T-cell (primary cell): ENCODE measurements around the gene ZXDC. TPM values are rescaled to one million over a fixed set of nuclear protein-coding genes. Genes with fewer than 3 reads are reported as not detected.

Experiments used
- ATAC-seq, 4 experiments: fragments of 200-7000 bp in 3 of 4; fragments of 150-1000 bp in 1 of 4; cut with Tn5 transposase; replicated peaks in 1 of 4; 1 replicate in 3 of 4; 2 replicates in 1 of 4; pipeline ENCODE4 v1.10.0; 2021; ENCODE audit warnings: moderate library complexity in 3 of 4, mild to moderate bottlenecking in 2 of 4, moderate number of reproducible peaks in 1 of 4
- CTCF ChIA-PET, 2 donors: fragments of 300-600 bp; sonication (Branson Sonifier 250); formaldehyde crosslinking; loops; one replicate each; lab custom pipeline; 2022; ENCODE audit warnings: antibody characterized with exemption in 2 of 2; lab: Charles Lee
- POLR2A ChIA-PET, 2 donors: fragments of 300-600 bp; sonication (Branson Sonifier 250); formaldehyde crosslinking; loops; one replicate each; lab custom pipeline; 2022; ENCODE audit warnings: antibody characterized with exemption in 2 of 2; lab: Charles Lee
- DNase-seq, 35 experiments: peaks; one replicate each; pipeline versions ENCODE4 v3.0.0 to v3.0.0-alpha.2; 2013 to 2023
- H3K27ac ChIP-seq: one replicate; pipeline ENCODE4 v1.5.1; 2013; ENCODE audit warnings: low read length
- H3K27me3 ChIP-seq, 2 experiments: replicated peaks in 1 of 2; 1 replicate in 1 of 2; 2 replicates in 1 of 2; pipeline versions ENCODE4 v1.6.1 to v1.7.0; 2013; ENCODE audit warnings: low read length in 1 of 2, mixed read lengths in 1 of 2; ENCODE audit not compliant: control insufficient read depth in 2 of 2, insufficient read depth in 2 of 2; ENCODE audit errors: extremely low read depth in 1 of 2
- H3K36me3 ChIP-seq, 2 donors: 1 replicate in 1 of 2; 2 replicates in 1 of 2; pipeline versions ENCODE4 v1.6.1 to v1.7.0; 2013; ENCODE audit warnings: low read length in 1 of 2; ENCODE audit not compliant: control insufficient read depth in 2 of 2, insufficient read depth in 1 of 2; ENCODE audit errors: extremely low read depth in 1 of 2
- H3K4me1 ChIP-seq, 2 experiments: 1 replicate in 1 of 2; 2 replicates in 1 of 2; pipeline versions ENCODE4 v1.6.1 to v1.7.0; 2013; ENCODE audit warnings: low read length in 2 of 2, mixed read lengths in 1 of 2; ENCODE audit not compliant: insufficient read depth in 2 of 2, control insufficient read depth in 1 of 2; ENCODE audit errors: extremely low read depth in 1 of 2
- H3K4me3 ChIP-seq, 2 donors: 1 replicate in 1 of 2; 2 replicates in 1 of 2; pipeline versions ENCODE4 v1.5.1 to v1.7.0; 2013; ENCODE audit warnings: mild to moderate bottlenecking in 2 of 2, low read length in 1 of 2, moderate library complexity in 1 of 2; ENCODE audit not compliant: control insufficient read depth in 1 of 2; ENCODE audit errors: extremely low read depth in 1 of 2
- H3K9me3 ChIP-seq: 2 replicates; pipeline ENCODE4 v1.7.0; 2013
- H3K27ac Mint-ChIP-seq, 2 donors: one replicate each; pipeline ENCODE4 v1.8.0; 2020 to 2021; ENCODE audit warnings: mild to moderate bottlenecking in 2 of 2, mixed read lengths in 2 of 2
- H3K27me3 Mint-ChIP-seq, 2 donors: one replicate each; pipeline ENCODE4 v1.8.0; 2021 to 2022; ENCODE audit warnings: mixed read lengths in 2 of 2
- H3K36me3 Mint-ChIP-seq: one replicate; pipeline ENCODE4 v1.8.0; 2021; ENCODE audit warnings: mixed read lengths
- H3K4me1 Mint-ChIP-seq, 3 donors: one replicate each; pipeline ENCODE4 v1.8.0; 2020 to 2022; ENCODE audit warnings: mixed read lengths in 3 of 3, mild to moderate bottlenecking in 1 of 3
- H3K4me3 Mint-ChIP-seq, 3 donors: one replicate each; pipeline ENCODE4 v1.8.0; 2020 to 2022; ENCODE audit warnings: mild to moderate bottlenecking in 3 of 3, mixed read lengths in 3 of 3, moderate library complexity in 3 of 3
- H3K9me3 Mint-ChIP-seq, 3 donors: one replicate each; pipeline ENCODE4 v1.8.0; 2020 to 2022; ENCODE audit warnings: mixed read lengths in 3 of 3
- WGBS: methylation state at CpG from one replicate; pipeline ENCODE4 v1.1.5; 2013; ENCODE audit warnings: missing lambda C conversion rate; ENCODE audit not compliant: insufficient coverage; 5-methylcytosine and 5-hydroxymethylcytosine counted together
- total RNA-seq, 35 experiments: library from RNA in 6 of 35; stranded (reverse) in 6 of 35; fragments of 120-200 nt in 1 of 35; gene quantifications; one replicate each; pipeline versions ENCODE4 v1.2.1 to v1.2.4 and lab custom pipeline; 2013 to 2026

ZXDC gene
- total RNA-seq, 5 donors from 2014 or later (not counting 1 experiment from before 2014, with no cell fraction given) = 57.6 to 68.7 (median 61.8) TPM

DNA sequence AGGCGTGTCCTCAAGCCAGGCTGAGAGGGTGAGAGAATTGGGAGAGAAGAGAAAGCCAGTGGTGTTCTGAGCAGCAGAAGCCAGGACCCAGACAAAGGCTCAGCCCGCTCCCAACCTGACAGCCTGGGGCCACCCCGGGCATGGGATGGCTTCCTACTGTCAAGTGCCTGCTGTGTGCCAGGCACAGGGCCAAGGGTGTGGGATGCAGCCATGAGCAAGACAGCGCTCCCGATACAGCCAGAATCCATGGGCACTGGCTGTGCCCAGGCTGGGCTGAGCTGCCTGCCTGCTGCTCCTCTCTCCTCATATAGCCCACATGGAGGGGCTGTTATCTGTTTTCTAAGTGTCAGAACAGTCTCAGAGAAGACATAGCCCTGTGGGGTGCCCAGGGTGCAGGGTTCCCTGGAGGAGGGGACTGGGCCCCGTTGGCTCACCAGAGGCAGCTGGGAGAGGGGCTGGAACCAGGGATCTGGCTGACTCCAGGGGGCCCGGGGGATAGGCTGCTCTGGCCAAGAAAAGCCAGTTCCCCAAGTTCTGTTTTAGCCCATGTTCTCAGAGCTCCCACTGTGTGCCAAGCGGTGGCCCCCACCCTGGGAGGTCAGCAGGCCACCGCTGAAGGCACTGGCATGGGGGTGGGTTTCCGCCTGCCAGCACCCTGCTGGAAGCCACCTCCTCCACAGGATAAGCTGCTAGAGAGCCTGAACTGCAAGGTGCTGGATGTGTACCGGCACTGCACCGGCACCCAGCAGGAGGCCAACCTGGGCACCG, 42.0 kb downstream of the ZXDC start:
- CTCF ChIA-PET = no interaction called here
- peaks cover 44% of the 10 kb centered on the region for H3K36me3 Mint-ChIP-seq
- no peaks in the 10 kb centered on the region for H3K9me3 Mint-ChIP-seq
- no peaks in the 10 kb centered on the region for H3K27me3 Mint-ChIP-seq
- H3K4me1 ChIP-seq = no peaks in the 10 kb centered on the region
- DNase-seq (peak in 1 of 35 experiments; percentile 2), ATAC-seq (no peak)
- no peak overlapping the region for H3K27ac Mint-ChIP-seq
- H3K27me3 ChIP-seq = no peaks in the 10 kb centered on the region
- 97% methylated on average over 7 of the region's 13 CpGs for WGBS
- POLR2A ChIA-PET = no interaction called here
- H3K36me3 ChIP-seq = peaks cover 12 to 33% of the 10 kb centered on the region in 2 donors
- H3K4me3 Mint-ChIP-seq = no peak overlapping the region
- H3K4me1 Mint-ChIP-seq = no peaks in the 10 kb centered on the region
- no peak overlapping the region for H3K4me3 ChIP-seq
- H3K27ac ChIP-seq = no peak overlapping the region
- H3K9me3 ChIP-seq = no peaks in the 10 kb centered on the region

DNA sequence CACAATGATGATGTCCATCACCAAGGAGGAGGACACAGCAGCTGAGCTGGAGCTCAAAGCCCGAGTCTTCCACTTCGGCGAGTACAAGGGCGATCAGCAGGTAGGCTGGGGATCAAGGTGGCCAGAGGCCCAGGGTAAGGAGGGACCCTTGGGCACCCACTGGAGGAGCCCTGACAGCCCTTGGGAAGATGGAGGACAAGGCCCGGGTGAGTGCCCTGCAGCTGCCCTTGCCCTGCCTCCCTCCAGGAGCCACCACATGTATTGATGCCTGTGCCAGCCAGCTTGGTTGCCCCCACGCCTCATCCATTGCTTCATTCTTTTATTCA, 42.6 kb downstream of the ZXDC start:
- Mint-ChIP-seq H3K27me3 (no peaks in the 10 kb centered on the region), H3K36me3 (peaks cover 38% of the 10 kb centered on the region), H3K27ac (no peak overlapping the region), H3K9me3 (no peaks in the 10 kb centered on the region), H3K4me3 (no peak overlapping the region), H3K4me1 (no peaks in the 10 kb centered on the region)
- WGBS = 98% methylated on average over 5 of the region's 6 CpGs
- Histone ChIP-seq H3K27me3 (no peaks in the 10 kb centered on the region), H3K9me3 (no peaks in the 10 kb centered on the region), H3K4me3 (no peak overlapping the region), H3K4me1 (no peaks in the 10 kb centered on the region), H3K36me3 (peaks cover 10 to 27% of the 10 kb centered on the region in 2 donors), H3K27ac (no peak overlapping the region)
- ATAC-seq = no peak
- peak in 1 of 35 experiments; percentile 4 for DNase-seq
- POLR2A ChIA-PET = no interaction called here
- CTCF ChIA-PET = no interaction called here

- ChIA-PET POLR2A (no interaction called here), CTCF (no interaction called here)
- Histone ChIP-seq H3K4me3 (no peak overlapping the region), H3K27ac (no peak overlapping the region), H3K9me3 (peaks cover 2% of the 10 kb centered on the region), H3K27me3 (no peaks in the 10 kb centered on the region), H3K4me1 (no peaks in the 10 kb centered on the region), H3K36me3 (peaks cover 6 to 23% of the 10 kb centered on the region in 2 donors)
- H3K27me3 Mint-ChIP-seq = no peaks in the 10 kb centered on the region
- no peaks in the 10 kb centered on the region for H3K4me1 Mint-ChIP-seq
- ATAC-seq (no peak), DNase-seq (no peak)
- 96% methylated on average over 3 of the region's 4 CpGs for WGBS
- peaks cover 0 to 3% (median 2%) of the 10 kb centered on the region in 3 donors for H3K9me3 Mint-ChIP-seq
- H3K36me3 Mint-ChIP-seq = peaks cover 35% of the 10 kb centered on the region
- no peak overlapping the region for H3K4me3 Mint-ChIP-seq
- H3K27ac Mint-ChIP-seq = no peak overlapping the region
Measured at GRCh38 chr3:126432361-126433104, 43.2 kb downstream of the ZXDC start.

DNA sequence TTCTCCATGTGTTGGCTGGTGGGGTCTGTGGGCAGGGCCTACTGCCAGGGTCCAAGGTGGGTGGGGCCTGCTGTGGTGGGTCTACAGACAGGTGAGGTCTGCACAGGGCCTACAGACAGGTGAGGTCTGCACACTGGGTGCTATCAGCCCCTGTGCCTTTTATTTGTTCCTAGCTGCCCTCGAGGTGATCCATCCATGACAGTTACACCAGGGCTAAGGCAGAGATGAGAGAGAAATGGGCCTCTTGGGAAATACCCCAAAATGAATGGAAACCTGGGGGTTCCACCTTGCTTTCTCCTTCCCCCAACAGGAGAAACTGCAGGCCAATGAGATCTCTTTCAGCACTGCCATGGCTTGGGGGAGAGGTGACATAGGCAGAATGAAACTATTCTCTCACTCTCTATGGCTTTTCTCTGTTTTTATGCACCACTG, 44.6 kb downstream of the ZXDC start:
- DNase-seq (peak in 1 of 35 experiments; percentile 9), ATAC-seq (no peak)
- Histone ChIP-seq H3K27ac (no peak overlapping the region), H3K4me1 (no peaks in the 10 kb centered on the region), H3K27me3 (no peaks in the 10 kb centered on the region), H3K36me3 (peaks cover 6 to 11% of the 10 kb centered on the region in 2 donors), H3K9me3 (peaks cover 5% of the 10 kb centered on the region), H3K4me3 (no peak overlapping the region)
- H3K36me3 Mint-ChIP-seq = peaks cover 29% of the 10 kb centered on the region
- no peaks in the 10 kb centered on the region for H3K27me3 Mint-ChIP-seq
- H3K4me1 Mint-ChIP-seq = no peaks in the 10 kb centered on the region
- WGBS = no CpG with 5 or more reads among the region's 1 CpG
- no peak overlapping the region for H3K27ac Mint-ChIP-seq
- ChIA-PET POLR2A (no interaction called here), CTCF (no interaction called here)
- H3K4me3 Mint-ChIP-seq = no peak overlapping the region
- peaks cover under 1 to 9% (median 4%) of the 10 kb centered on the region in 3 donors for H3K9me3 Mint-ChIP-seq

DNA sequence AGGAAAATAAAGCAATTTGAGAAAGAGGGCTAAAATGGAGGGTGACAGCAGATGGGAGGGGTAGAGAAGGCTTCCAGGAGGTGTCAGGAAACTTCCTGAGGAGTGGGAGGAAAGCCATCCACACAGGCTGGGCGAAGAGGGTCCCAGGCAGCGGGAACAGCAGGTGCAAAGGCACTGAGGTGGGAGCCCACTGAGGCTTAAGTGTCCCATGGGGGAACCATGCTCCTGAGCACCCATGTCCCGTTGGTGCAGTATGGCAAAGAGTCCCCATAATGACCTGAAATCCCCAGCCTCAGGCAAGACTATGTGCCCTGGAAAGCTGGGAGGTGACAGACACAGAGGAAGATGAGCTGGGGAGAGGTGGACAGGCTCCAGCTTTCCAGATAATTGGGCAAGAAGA, 50.9 kb downstream of the ZXDC start:
- Mint-ChIP-seq H3K4me1 (no peaks in the 10 kb centered on the region), H3K36me3 (peaks cover 23% of the 10 kb centered on the region), H3K27me3 (no peaks in the 10 kb centered on the region), H3K27ac (no peak overlapping the region), H3K4me3 (no peak overlapping the region), H3K9me3 (peaks cover 4 to 16% (median 9%) of the 10 kb centered on the region in 3 donors)
- no peak for DNase-seq
- Histone ChIP-seq H3K27ac (no peak overlapping the region), H3K4me3 (no peak overlapping the region), H3K27me3 (no peaks in the 10 kb centered on the region), H3K36me3 (no peaks in the 10 kb centered on the region), H3K9me3 (peaks cover 5% of the 10 kb centered on the region), H3K4me1 (no peaks in the 10 kb centered on the region)
- ChIA-PET POLR2A (no interaction called here), CTCF (no interaction called here)
- ATAC-seq = no peak
- 92% methylated on average over 2 of the region's 3 CpGs for WGBS

DNA sequence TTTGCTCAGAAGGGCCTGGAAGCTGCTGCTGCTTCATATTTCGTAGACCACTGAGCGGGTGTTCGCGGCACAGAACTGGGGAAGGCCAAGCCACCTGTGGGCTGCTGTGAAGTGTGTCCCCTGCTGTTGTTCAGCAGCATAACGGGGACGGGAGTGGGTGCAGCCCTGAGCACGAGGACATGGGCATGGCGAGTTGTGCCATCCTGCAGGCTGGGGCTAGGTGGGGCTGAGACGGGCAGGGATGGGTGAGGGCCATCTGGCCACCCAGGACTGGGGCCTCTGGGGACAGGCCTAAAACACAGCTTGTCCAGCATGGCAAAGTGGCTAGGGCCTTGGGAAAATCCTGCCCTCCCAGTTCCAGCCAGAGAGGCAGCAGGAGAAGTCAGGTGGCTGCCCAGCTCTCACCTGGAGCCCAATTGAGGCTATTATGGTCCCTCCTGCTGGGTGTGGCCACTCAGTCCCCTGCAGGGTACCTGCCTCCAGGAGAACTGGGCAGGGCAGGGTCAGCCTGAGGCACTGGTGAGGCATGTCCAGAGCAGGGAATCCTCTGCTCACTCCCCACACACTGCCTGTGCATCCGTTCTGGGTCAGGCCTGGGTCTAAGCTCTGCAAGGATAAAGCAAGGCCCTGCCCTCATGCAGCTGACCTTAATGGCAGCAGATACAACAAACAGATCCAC, 51.5 kb downstream of the ZXDC start:
- Histone ChIP-seq H3K9me3 (peaks cover 5% of the 10 kb centered on the region), H3K27ac (no peak overlapping the region), H3K27me3 (no peaks in the 10 kb centered on the region), H3K4me3 (no peak overlapping the region), H3K4me1 (no peaks in the 10 kb centered on the region), H3K36me3 (no peaks in the 10 kb centered on the region)
- 94% methylated on average over 10 of the region's 10 CpGs for WGBS
- Mint-ChIP-seq H3K27me3 (no peaks in the 10 kb centered on the region), H3K27ac (no peak overlapping the region), H3K4me1 (no peaks in the 10 kb centered on the region), H3K4me3 (no peak overlapping the region), H3K9me3 (peaks cover 4 to 16% (median 9%) of the 10 kb centered on the region in 3 donors), H3K36me3 (peaks cover 23% of the 10 kb centered on the region)
- ChIA-PET CTCF (no interaction called here), POLR2A (no interaction called here)
- DNase-seq (peak in 1 of 35 experiments; percentile 3), ATAC-seq (no peak)
